ENCODE results near the gene RNF2. TPM values are rescaled to one million over a fixed set of nuclear protein-coding genes. Genes with fewer than 3 reads are reported as not detected.

The RNF2 gene
- polyA plus RNA-seq, 3 donors: 15.5 to 25.2 (median 19.3) TPM

DNA sequence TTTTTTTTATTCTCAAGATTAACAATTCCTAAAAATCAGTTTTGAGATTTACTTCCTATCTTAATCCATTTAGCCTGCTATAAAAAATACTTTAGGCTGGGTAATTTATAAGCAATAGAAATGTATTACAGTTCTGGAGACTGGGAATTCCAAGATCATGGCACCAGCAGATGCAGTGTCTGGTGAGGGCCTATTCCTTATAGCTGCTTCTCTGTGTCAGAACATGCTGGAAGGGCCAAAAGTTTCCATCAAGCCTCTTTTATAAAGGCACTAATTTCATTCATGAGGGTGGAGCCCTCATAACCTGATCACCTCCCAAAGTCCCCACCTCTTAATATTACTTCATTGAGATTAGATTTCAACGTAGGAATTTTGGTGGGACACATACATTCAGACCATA lies 41.7 kb downstream of the RNF2 start:
- peaks cover 27 to 47% of the 10 kb centered on the region in 2 donors for H3K36me3 ChIP-seq (replicated peaks in 1 of 2; ENCODE audit: control insufficient read depth in 1 of 2, insufficient read depth in 2 of 2, low read length in 2 of 2)
- H3K27ac ChIP-seq (ENCODE audit: low read depth in 1 of 2, low read length in 2 of 2): no peak overlapping the region
- intact Hi-C loops (cut with micrococcal nuclease): no loop called here
- H2AFZ ChIP-seq (ENCODE audit: insufficient read depth, low read depth, low read length, poor library complexity, severe bottlenecking): no peak overlapping the region
- WGBS (ENCODE audit: insufficient coverage): no CpG with 5 or more reads among the region's 1 CpG
- Mint-ChIP-seq H3K36me3 (peaks cover 28 to 47% of the 10 kb centered on the region in 2 donors), H3K27ac (no peak overlapping the region), H3K9me3 (peaks cover 2 to 8% (median 4%) of the 10 kb centered on the region in 7 donors), H3K4me3 (no peak overlapping the region), H3K27me3 (ENCODE audit: low read depth in 3 of 3) (no peaks in the 10 kb centered on the region), H3K4me1 (peaks cover 8% of the 10 kb centered on the region)
- TF ChIP-seq, protein P1, sequence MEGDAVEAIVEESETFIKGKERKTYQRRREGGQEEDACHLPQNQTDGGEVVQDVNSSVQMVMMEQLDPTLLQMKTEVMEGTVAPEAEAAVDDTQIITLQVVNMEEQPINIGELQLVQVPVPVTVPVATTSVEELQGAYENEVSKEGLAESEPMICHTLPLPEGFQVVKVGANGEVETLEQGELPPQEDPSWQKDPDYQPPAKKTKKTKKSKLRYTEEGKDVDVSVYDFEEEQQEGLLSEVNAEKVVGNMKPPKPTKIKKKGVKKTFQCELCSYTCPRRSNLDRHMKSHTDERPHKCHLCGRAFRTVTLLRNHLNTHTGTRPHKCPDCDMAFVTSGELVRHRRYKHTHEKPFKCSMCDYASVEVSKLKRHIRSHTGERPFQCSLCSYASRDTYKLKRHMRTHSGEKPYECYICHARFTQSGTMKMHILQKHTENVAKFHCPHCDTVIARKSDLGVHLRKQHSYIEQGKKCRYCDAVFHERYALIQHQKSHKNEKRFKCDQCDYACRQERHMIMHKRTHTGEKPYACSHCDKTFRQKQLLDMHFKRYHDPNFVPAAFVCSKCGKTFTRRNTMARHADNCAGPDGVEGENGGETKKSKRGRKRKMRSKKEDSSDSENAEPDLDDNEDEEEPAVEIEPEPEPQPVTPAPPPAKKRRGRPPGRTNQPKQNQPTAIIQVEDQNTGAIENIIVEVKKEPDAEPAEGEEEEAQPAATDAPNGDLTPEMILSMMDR (IDR thresholded peaks at IDR 0.05): no peak
- DNase-seq: no peak
- no peaks in the 10 kb centered on the region for H3K27me3 ChIP-seq (ENCODE audit: control insufficient read depth in 2 of 2, insufficient read depth in 2 of 2, low read length in 2 of 2)
- H3K4me2 ChIP-seq (replicated peaks; ENCODE audit: extremely low read depth, low read length, poor library complexity, severe bottlenecking): no peak overlapping the region
- H3K4me1 ChIP-seq (ENCODE audit: control insufficient read depth in 1 of 2, insufficient read depth in 2 of 2, low read length in 2 of 2): no peaks in the 10 kb centered on the region
- H3K4me3 ChIP-seq (replicated peaks in 1 of 3; ENCODE audit: low read depth in 2 of 3, low read length in 3 of 3): no peak overlapping the region
- peaks cover 45% of the 10 kb centered on the region for H3K79me2 ChIP-seq (ENCODE audit: insufficient read depth, low read length)
- H3K9me3 ChIP-seq (replicated peaks in 1 of 2; ENCODE audit: control insufficient read depth in 1 of 2, insufficient read depth in 1 of 2, low read length in 2 of 2): no peaks in the 10 kb centered on the region
- H3K9ac ChIP-seq (ENCODE audit: insufficient read depth, low read length, poor library complexity, severe bottlenecking): no peak overlapping the region
- H4K20me1 ChIP-seq (ENCODE audit: insufficient read depth, low read length): peaks cover 75% of the 10 kb centered on the region

DNA sequence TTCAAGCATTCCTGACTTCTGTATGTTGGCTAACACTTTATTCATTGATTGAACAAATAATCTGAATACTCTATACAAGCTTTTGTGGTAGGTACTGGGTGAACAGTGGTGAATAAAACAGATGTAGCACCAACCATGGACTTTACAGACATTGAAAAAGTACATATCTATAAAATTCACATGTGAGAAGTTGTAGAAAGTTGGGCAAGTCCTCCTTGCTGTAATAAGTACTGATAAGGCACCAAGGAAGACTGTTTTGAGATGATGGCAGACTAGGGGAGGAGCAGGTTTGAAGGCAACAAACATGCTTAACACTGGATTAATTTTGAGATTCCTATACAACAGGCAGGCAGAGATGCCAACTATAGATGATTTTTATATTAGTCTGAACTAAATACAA lies 42.4 kb downstream of the RNF2 start:
- Histone ChIP-seq H3K27me3 (ENCODE audit: control insufficient read depth in 2 of 2, insufficient read depth in 2 of 2, low read length in 2 of 2) (no peaks in the 10 kb centered on the region), H3K9ac (ENCODE audit: insufficient read depth, low read length, poor library complexity, severe bottlenecking) (no peak overlapping the region), H2AFZ (ENCODE audit: insufficient read depth, low read depth, low read length, poor library complexity, severe bottlenecking) (no peak overlapping the region), H3K36me3 (replicated peaks in 1 of 2; ENCODE audit: control insufficient read depth in 1 of 2, insufficient read depth in 2 of 2, low read length in 2 of 2) (peaks cover 30 to 51% of the 10 kb centered on the region in 2 donors), H3K79me2 (ENCODE audit: insufficient read depth, low read length) (peaks cover 39% of the 10 kb centered on the region), H3K4me2 (replicated peaks; ENCODE audit: extremely low read depth, low read length, poor library complexity, severe bottlenecking) (no peak overlapping the region), H3K4me1 (ENCODE audit: control insufficient read depth in 1 of 2, insufficient read depth in 2 of 2, low read length in 2 of 2) (no peaks in the 10 kb centered on the region), H3K27ac (ENCODE audit: low read depth in 1 of 2, low read length in 2 of 2) (no peak overlapping the region), H4K20me1 (ENCODE audit: insufficient read depth, low read length) (peaks cover 68% of the 10 kb centered on the region), H3K4me3 (replicated peaks in 1 of 3; ENCODE audit: low read depth in 2 of 3, low read length in 3 of 3) (no peak overlapping the region), H3K9me3 (replicated peaks in 1 of 2; ENCODE audit: control insufficient read depth in 1 of 2, insufficient read depth in 1 of 2, low read length in 2 of 2) (no peaks in the 10 kb centered on the region)
- no peak overlapping the region for H3K4me3 Mint-ChIP-seq
- peaks cover 2 to 8% (median 4%) of the 10 kb centered on the region in 7 donors for H3K9me3 Mint-ChIP-seq
- TF ChIP-seq, protein P1 (IDR thresholded peaks at IDR 0.05): no peak
- H3K4me1 Mint-ChIP-seq: peaks cover 8% of the 10 kb centered on the region
- no peaks in the 10 kb centered on the region for H3K27me3 Mint-ChIP-seq (ENCODE audit: low read depth in 3 of 3)
- H3K27ac Mint-ChIP-seq: no peak overlapping the region
- peaks cover 30 to 50% of the 10 kb centered on the region in 2 donors for H3K36me3 Mint-ChIP-seq
- no peak for DNase-seq
- intact Hi-C loops (cut with micrococcal nuclease): no loop called here
